GM21390 (cell line): ENCODE data around the gene C21orf58.

Source experiments
- ATAC-seq: cut with Tn5 transposase; IDR thresholded peaks from one replicate; pipeline ENCODE4 v1.9.1; 2021; ENCODE audit not compliant: unreplicated experiment

Gene C21orf58

GRCh38 chr21:46297338-46298271, 26.1 kb downstream of the C21orf58 start:
- no peak for ATAC-seq

GRCh38 chr21:46295996-46296752, 27.5 kb downstream of the C21orf58 start:
- ATAC-seq: peak; percentile 78

DNA sequence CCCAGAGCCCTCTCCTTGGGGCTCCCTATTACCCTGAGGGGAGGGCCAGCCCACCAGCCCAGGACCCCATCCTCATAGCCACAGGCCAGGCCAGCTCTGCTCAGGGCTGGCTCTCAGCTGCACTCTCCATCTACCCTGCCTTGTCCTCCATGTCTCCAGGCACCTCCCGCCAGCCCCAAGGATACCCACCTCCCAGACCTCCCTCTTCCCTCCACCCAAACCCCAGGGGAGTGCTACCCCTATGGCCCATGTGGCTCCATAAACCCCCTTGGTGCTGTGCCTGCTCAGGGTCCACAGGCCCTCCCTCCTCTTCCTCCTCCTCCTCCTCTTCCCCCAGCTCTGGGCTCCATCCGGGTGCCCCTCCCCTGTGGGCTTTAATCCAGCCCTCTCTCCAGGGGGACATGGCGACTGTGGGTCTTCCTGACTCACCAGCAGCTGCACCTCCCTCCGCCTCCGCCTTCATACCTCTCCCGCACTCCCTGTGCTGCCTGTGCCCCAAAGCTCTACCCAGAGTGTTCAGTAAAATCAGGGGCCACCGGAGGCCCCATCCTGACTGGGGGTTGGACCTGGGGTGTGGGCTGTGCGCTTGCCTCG, 28.4 kb downstream of the C21orf58 start:
- no peak for ATAC-seq

- no peak for ATAC-seq
These were observed 29.0 kb downstream of the C21orf58 start for GRCh38 chr21:46294647-46295176.

DNA sequence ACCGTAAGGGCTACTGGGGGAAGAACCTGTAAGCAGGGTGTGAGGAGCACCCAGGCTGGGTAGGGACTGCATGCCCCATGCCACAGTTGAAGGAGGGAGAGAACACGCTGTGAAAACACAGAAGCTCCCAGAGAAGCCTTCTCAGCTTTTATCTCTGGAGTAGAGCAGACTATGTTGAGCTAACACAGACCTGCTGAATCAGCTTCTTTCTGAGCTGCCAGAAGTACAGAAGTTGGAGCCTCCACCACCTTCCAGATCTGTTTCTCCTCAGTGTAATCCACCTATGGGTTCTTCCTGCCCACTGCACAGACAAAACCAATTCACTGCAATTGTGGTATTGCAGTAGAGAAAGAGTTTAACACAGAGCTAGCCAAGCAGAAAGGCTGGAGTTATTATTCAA, 32.1 kb downstream of the C21orf58 start:
- no peak for ATAC-seq

DNA sequence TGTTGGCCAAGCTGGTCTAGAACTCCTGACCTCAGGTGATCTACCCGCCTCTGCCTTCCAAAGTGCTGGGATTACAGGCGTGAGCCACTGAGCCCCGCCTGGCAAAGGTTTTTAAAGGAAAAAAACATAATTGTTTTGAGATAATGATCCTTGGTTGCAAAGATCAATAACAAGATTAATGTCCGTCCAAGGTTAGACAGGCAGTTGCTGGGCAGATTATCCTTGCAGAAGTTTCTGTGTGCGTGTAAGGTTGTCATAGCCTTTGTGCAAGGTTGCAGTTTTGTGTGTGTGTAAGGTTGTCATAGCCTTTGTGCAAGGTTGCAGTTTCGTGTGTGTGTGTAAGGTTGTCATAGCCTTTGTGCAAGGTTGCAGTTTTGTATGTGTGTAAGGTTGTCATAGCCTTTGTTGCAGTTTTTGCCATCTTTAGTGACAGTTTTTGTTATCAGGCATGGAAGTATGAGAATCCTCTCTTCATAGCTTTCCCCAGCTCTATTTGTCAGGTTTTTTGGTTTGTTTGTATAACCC, 34.0 kb downstream of the C21orf58 start:
- ATAC-seq: no peak

DNA sequence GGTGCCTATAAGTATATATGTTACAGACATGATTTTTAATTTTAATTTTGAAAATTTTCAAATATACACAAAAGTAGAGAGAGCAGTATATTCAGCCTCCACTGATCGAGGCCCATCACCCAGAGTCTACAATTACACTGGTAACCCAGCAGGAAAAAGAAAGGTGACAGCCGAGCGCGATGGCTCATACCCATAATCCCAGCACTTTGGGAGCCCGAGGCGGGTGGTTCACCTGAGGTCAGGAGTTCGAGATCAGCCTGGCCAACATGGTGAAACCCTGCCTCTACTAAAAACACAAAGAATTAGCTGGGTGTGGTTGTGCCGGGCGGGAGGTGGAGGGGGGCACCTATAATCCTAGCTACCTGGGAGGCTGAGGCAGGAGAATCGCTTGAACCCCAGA, 36.1 kb downstream of the C21orf58 start:
- ATAC-seq: no peak

DNA sequence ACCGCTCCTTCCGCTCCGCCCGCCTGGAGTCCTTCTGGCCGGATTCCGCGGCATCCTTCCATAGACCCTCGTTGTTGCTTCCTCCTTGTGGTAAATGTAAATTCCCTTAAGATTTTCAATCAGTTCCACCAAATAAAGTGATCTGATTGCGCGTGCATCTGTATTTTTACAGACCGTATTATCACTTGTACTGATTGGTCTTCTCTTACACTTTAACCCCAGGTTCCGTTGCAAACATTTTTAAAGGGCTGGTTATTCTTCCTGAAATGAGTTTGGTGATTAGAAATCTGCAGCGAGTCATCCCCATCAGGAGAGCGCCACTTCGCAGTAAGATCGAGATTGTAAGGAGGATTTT, 37.0 kb downstream of the C21orf58 start:
- ATAC-seq: no peak

- peak; percentile 84 for ATAC-seq
These were observed 37.7 kb downstream of the C21orf58 start, which contains the start of gene YBEY for GRCh38 chr21:46285761-46286647. YBEY (plus strand) TSS chr21:46286342; CDS start chr21:46286914, 572 bp downstream.

DNA sequence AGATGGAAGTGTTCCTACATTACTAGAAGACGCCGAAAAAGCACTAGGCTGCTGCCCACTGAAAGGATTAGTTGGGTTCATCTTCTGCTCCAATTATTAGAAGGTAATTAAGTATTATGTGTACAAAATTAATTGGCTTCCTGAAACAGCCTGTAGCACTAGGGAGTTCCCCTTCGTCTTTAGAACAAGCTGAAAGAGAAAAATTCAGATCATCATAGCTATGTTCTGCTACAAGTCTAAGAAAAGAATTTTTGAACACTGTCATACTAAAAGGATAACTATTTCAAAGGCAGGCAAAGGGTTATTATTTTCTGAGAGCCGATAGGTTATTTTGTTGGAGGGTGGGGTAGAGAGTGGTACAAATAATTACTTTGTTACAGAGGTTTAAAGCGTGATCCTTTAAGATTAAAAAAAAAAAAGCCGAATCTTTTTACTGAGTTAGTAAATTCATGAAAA, 38.4 kb downstream of the C21orf58 start, which contains the start of gene MCM3AP:
TSS of gene MCM3AP (minus strand) at position 406 of the 456 bp plus-strand sequence. CDS start at position 81, 325 bp downstream.
- no peak for ATAC-seq

- no peak for ATAC-seq
These were observed 38.9 kb downstream of the C21orf58 start for GRCh38 chr21:46284733-46285132.

DNA sequence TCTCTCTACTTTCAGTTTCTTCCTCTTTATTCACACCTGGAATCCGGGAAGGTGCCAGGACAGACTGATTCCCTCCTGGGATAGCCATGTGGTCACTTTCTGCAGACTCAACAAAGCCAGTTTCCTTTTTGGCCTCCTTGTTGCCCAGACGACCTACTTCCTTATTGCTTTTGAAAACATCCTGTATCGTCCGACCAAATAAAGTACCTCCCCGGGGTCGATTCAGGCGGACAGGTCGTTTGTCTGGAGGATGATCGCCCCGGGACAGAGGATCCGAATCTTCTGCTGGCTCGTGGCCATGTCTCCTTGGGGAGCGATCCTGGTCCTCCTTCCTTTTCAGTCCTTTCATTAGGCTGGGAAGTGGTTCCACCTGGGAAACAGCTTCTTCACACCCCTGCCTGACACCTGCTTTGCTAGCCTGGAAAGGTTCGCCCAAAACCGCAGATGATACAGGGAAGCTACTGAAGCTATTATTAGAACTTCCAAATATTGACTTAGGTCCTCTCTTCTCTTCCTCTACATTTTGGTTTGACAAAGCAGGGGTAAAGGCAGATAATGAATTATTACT, 39.5 kb downstream of the C21orf58 start:
- ATAC-seq: no peak

GRCh38 chr21:46274797-46275390, 48.8 kb downstream of the C21orf58 start:
- no peak for ATAC-seq

- no peak for ATAC-seq
These were observed 50.3 kb downstream of the C21orf58 start for GRCh38 chr21:46273341-46273740.

DNA sequence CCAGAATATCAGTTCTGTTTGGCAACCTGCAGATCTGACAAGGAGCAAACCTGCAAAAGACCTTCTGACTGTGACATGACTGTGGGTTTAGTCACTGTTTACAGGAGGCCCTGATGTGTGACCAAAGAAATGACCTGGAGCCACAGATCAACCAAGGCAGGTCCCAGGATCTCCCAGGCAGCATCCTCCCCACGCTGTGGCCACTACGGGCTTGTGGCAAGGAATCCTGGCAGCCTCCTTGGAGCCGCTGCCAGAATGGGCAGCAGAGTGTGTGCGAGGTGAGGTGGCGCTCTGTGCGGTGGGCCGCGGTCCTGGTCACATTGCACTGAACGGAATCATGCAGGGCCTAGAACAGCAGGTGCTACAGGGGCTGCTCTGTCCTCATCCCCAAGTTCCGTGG, 54.2 kb downstream of the C21orf58 start:
- no peak for ATAC-seq

DNA sequence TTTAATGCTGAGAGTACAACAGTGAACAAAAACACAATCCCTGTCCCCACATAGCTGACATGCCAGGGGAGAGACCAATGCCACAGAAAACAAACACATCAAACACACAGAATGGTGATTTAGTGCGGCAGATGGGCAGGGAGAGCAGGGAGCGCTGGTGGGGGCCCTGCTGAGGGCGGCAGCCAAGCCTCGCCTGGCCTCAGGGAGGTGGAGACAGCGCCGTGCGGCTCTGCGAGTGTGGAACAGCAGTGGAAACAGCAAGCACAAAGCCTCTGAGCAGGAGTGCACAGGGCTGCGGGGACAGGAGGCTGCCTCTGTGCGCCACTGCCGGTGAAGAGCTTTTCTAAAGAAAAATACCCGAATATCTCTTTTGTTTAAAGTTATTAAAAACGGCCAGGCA, 55.3 kb downstream of the C21orf58 start:
- ATAC-seq: no peak

DNA sequence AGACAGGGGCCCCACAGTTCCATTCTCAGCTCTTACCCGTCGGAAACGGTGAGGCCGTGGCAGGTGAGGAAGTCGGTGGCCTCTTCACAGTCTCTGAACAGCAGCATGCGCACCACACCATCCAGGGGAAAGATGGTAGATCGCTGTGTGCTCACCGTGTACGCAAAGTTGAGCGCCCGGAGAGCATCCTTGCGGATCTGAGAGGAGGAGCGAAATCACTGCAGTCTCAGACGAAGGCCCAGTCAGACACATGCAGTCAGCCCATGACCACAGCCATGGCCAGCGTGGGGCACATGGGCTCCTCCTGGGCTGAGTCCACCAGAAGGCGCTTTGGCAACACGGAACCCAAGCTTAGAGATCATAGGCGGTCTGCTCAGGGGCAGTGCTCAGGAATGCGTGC, 56.7 kb downstream of the C21orf58 start:
- ATAC-seq: no peak

GRCh38 chr21:46265736-46266525, 57.7 kb downstream of the C21orf58 start:
- ATAC-seq: no peak
